CD4-positive, alpha-beta T cell treated with Interleukin-17A for 1 hour (primary cell): ENCODE results near the gene ADARB2.

Source experiments
- DNase-seq: peaks from one replicate; pipeline ENCODE4 v3.0.0-alpha.2; 2020

ADARB2 gene

GRCh38 chr10:1293636-1294435 lies 443.5 kb downstream of the ADARB2 start:
- DNase-seq = no peak

DNA sequence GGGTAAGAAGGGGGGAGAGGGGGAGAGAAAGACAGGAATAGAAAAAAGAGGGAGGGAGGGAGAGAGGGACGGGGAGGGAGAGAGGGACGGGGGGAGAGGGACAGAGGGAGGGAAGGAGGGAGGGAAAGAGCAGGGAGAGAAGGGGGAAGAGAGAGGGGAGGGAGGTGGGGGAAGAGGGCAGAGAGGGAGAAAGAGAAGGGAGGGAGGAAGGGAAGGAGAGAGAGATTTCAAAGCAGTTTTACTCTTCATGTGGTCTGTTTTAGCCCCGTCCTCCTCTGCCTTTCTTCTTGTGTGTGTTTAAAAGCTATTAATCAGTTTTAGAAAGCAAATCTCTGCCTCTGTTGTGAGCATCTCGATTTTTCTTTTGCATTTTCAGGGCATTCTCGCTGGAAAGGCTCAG lies 444.2 kb downstream of the ADARB2 start:
- no peak for DNase-seq

- DNase-seq = no peak
These were observed 444.7 kb downstream of the ADARB2 start for GRCh38 chr10:1292611-1293031.

GRCh38 chr10:1291178-1292090 lies 445.9 kb downstream of the ADARB2 start:
- no peak for DNase-seq

- DNase-seq = no peak
These were observed 447.3 kb downstream of the ADARB2 start for GRCh38 chr10:1290071-1290471.

DNA sequence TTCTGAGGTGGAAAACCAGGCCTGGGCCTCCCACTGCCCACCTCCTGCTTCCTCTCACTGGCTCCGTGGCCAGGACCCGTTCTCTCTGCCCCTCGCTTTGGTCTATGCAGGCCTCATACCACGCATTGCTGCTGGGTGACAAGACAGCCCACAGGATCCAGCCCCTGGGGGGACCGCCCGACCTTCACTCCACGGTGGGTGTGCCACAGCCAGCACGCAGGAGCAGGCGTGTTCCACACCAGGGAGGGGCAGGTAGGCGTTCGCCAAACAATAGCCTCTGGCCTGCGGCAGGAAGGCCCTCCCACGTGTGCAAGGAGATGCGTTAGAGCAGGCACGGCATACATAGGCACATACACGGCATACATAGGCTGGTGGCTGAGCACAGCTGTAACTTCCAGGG lies 447.7 kb downstream of the ADARB2 start:
- DNase-seq = no peak

DNA sequence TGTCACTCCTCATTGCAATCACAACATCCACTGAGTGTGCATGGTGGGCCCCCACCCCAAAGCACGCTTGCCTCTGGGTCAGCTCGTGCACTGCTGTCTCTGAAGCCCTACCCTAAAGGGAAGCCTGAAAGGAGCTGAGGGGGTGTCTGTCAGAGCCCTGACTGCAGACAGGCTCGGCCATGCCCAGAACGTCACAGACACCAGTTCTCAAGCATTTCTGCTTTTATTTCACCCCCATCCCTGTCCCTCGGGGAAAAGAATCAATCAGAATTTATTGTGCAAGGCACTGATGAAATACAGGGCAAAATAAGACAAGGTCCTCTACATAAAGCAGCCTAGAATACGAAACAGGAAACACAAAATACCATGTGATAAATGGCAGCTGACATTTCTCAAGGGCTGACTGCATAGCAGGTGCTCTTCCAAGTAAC lies 449.3 kb downstream of the ADARB2 start:
- no peak for DNase-seq

GRCh38 chr10:1287487-1287886 lies 449.8 kb downstream of the ADARB2 start:
- DNase-seq = no peak

GRCh38 chr10:1284076-1284475 lies 453.2 kb downstream of the ADARB2 start:
- DNase-seq = no peak

GRCh38 chr10:1281405-1281782 lies 455.9 kb downstream of the ADARB2 start:
- DNase-seq = no peak

GRCh38 chr10:1280466-1281404 lies 456.6 kb downstream of the ADARB2 start:
- DNase-seq = no peak

DNA sequence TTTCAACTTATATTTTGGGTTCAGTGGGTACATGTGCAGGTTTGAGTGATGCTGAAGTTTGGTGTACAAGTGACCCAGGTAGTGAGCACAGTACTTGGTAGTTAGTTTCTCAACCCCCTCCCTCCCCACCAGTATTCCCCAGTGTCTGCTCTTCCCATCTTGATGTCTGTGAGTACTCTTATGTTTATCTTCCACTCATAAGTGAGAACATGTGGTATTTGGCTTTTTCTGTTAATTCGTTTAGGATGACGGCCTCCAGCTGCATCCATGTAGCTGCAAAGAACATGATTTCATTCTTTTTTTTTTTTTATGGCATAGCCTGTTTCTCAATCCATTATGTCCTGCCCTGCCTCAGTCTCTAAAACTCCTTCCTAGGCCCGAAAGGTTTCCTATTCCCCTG lies 459.0 kb downstream of the ADARB2 start:
- no peak for DNase-seq

DNA sequence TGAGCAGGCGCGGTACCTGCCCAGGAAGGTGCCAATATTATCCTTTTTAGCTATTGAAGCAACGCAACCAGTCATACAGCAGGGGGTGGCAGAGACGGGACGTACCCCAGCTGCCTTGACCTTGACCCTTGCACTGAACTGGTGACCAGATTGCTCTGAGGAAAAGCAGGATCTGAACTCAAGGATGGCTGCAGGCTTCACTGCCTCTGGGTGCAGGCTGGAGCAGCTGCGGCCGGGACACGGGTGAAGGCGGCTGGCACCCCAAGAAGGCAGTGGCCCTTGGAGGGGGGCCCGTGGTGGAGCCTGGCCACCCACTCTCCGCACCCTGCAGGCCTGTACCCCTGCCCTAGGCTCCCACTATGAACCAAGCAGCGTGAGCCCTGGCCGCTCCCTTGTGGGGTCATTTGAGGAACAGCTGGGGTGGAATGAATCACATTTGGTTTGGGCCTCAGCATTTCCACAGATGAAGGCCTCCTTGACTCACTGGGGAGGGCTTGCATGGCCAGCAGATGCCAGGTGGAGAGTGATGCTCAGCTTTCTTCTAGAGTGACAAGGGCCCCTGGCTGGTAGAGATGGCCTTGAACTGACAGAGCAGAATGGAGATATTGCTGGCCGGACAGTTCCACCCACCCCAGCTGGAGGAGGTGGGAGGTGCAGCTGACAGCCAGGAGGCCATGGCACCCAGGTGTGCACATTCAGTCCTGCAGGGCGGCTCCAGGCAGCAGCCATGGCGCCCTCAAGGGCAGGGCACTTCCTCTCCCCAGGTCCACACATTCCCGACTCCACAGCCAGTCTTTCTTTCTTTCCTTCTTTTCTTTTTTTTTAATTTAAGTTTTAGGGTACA lies 462.4 kb downstream of the ADARB2 start:
- DNase-seq = no peak

- DNase-seq = no peak
These were observed 463.1 kb downstream of the ADARB2 start for GRCh38 chr10:1274111-1274661.

DNA sequence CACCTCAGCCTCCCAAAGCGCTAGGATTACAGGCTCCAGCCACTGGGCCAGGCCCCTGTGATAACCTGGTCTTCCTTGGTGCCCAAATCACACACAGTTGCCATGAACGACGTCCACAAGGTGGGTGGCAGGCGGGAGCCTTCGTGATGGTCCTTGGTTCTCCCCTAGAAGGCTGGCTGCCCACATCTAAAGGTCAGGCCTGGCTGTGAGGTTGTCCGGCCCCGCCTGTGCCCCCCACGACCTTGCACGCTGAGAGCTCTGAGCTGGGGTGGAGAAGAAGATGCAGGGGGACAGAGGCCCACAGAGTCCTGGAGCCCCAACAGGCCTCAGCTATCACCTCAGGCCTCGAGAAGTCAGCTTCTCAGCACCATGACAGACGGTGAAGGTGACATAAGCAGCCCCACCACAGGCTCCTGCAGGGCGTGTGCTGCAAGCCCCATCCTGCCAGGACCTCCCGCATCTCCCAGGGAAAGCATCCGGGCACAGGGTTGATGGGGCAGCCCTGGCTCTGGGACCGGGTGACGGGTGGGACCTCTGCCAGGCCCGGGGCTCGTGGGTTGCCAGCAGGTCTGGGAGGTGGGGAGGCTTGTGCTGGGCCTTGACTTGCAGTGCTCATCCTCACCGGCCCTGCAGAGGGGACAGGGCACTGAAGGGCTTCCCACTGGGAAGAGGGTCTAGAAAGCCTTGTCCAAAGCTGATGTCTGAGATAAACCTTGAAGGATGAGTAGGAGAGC lies 463.8 kb downstream of the ADARB2 start:
- no peak for DNase-seq

GRCh38 chr10:1272777-1273161 lies 464.6 kb downstream of the ADARB2 start:
- DNase-seq = no peak

DNA sequence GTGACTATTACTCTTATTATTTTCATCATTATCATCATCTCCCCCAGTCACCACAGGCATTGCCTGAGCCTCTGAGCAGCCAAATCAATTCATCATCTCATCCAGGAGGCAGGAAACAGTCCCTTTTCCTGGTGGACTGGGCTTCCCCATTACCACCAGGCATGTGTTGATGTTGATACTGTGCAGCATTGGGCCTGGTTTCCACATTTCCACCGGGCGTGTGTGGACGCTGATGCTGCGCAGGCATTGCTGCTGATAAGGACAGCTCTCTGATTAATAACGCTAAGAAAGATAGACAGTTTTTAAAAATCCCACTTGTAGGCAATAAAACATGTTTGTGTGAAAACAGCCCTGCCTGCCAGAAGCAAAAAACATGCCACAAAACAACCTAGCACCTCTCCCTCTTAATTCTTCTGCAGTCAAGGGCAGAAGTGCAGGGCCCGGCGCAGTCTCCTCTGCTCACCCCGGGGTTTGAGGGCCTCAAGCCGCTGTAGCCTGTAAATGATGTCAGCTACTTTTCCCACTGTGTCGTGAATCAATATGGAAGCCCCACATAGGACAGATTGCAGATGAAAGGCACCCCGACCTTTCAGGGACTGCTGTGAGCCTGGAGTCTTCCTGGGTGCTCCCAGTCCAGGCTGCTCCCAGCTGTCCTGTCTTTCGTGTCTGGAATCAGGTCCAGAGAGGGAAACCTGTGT lies 465.1 kb downstream of the ADARB2 start:
- no peak for DNase-seq

GRCh38 chr10:1270906-1271305 lies 466.4 kb downstream of the ADARB2 start:
- no peak for DNase-seq

- DNase-seq = no peak
These were observed 466.8 kb downstream of the ADARB2 start for GRCh38 chr10:1270490-1270889.

GRCh38 chr10:1268831-1269230 lies 468.5 kb downstream of the ADARB2 start:
- DNase-seq = no peak
